Omental fat pad (tissue), 4 donors: Measurements from ENCODE around the gene EXOC1L. TPM values are rescaled to one million over a fixed set of nuclear protein-coding genes. Genes with fewer than 3 reads are reported as not detected.

Experiments
- ATAC-seq: fragments of 150-250 bp; one replicate; pipeline ENCODE4 v1.9.1; 2016; ENCODE audit warnings: mild to moderate bottlenecking, moderate library complexity; ENCODE audit not compliant: low FRiP score
- DNase-seq: peaks from one replicate; pipeline ENCODE4 v3.0.0-alpha.2; 2019; ENCODE audit warnings: low spot score
- total RNA-seq, 4 donors: library from RNA; depleted of rRNA; stranded (reverse); fragments of >200 nt; gene quantifications; one replicate each; pipeline ENCODE4 v1.1.0, GENCODE V29; 2016
- TF ChIP-seq, protein P1 (sequence below), 3 donors: fragments of 450-650 bp; IDR thresholded peaks; one replicate each; pipeline ENCODE4 v1.5.1; 2016 to 2017; ENCODE audit warnings: antibody characterized with exemption in 3 of 3, mild to moderate bottlenecking in 3 of 3, moderate library complexity in 2 of 3

Gene EXOC1L
- total RNA-seq, 4 donors from 2014 or later, result not detected

DNA sequence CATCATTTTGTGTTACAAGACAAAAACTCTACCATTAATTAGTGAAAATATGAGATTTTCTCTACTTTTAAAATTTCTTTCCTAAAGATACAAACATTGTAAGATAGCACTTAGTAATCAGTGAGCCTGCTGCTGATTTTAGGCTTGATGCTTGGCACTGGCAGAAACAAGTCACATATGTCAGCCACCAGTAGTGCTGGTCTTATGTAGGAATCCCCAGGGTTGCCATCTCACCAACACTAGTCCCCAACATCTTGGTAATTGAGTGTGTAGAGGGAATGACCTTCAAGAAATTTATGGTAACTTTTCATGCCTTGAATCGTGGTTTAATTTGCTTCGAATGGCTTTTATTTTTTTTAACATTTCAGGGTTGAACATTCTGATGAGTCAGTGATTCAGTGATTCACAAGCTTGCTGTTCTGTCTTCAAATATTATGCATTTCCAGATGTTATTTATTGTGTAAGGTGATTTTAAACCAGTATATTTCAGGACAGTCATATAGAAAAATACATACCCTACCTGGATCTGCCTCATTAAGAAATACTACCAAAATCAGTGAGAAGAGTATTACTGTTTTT, 45.7 kb downstream of the EXOC1L start:
- TF ChIP-seq, protein P1, sequence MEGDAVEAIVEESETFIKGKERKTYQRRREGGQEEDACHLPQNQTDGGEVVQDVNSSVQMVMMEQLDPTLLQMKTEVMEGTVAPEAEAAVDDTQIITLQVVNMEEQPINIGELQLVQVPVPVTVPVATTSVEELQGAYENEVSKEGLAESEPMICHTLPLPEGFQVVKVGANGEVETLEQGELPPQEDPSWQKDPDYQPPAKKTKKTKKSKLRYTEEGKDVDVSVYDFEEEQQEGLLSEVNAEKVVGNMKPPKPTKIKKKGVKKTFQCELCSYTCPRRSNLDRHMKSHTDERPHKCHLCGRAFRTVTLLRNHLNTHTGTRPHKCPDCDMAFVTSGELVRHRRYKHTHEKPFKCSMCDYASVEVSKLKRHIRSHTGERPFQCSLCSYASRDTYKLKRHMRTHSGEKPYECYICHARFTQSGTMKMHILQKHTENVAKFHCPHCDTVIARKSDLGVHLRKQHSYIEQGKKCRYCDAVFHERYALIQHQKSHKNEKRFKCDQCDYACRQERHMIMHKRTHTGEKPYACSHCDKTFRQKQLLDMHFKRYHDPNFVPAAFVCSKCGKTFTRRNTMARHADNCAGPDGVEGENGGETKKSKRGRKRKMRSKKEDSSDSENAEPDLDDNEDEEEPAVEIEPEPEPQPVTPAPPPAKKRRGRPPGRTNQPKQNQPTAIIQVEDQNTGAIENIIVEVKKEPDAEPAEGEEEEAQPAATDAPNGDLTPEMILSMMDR (IDR thresholded peaks at IDR 0.05), result no peak
- DNase-seq (no peak), ATAC-seq (no peak)

DNA sequence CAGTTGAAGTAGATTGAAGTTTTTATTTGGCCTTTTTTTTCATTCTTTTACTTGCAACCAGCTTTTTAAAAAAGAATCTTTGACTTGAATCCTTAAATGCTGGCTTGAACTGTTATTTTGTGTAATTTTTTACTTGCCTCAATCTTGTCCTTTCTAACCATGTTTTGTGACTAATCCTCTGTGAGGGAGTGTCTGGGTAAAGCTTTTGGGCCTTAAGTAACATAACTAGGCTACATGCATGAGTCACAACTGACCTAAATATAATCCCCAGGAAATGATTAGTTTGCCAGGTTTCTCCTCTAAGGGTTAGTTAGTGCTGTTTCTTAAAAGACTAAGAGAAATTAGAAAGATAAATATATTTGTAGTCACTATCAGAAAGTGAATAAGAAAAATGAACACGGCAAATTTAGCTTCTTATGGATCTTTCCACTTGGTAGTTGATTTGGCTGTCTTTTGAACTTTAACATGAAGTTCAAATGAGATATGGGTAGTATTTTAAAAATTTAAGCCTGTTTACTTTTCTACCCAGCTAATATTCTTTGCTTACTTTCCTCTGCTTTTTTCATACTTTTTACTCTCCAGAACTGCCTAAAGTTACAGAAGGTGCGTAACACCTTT, 46.8 kb downstream of the EXOC1L start:
- no peak for DNase-seq
- TF ChIP-seq, protein P1 (IDR thresholded peaks at IDR 0.05), result no peak
- ATAC-seq, result peak; percentile 99

DNA sequence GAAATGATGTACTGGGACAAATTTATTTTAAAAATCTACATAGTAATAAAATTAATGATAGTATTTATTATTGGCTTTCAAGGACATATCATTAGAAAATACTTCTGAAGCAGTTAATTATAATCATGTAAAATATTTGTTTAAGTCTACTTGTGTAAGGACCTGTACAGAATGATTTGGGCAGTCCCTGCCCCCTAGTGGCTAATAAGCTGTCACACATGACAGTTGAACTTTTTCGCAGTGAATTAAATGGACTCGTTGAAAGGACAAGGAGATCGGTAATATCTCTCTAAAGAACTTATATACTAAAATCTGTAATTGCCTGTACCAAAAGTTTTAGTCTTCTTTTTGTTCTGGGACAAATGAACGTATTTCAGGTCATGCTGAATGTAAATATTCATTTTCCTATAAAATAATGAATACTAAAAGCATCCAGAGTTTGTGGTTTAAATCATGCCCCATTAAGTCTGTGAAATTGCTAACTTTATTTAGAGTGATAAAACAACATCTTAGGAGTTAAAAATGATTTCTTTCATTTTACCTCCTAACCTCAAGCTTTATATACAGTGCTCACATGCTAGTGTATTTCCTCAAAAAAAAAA, 47.5 kb downstream of the EXOC1L start:
- DNase-seq (no peak), ATAC-seq (peak; percentile 62)
- TF ChIP-seq, protein P1 (IDR thresholded peaks at IDR 0.05), result no peak

DNA sequence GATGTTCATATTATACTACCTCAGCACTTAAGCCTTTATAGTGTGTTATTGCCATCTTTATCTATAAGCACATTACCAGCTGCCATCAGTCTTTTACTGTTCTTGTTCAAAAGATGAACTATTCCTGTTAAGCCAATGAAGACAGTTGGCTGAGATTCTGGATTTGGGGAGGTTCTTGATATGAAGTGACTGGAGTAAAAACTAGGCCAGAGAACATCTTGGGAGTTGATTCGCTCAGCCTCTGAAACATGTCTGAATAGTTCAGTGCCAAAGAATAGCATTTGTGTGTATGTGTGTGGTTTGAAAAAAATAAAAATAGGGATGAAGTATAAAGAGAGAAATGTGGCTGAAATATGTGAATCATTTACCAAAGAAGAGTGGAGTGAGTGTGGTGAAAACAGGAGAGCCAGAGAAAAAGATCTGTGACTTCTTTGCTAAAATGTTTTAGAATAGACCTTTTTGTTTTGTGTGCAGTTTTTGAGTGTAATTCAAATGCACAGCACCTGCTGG, 49.0 kb downstream of the EXOC1L start:
- no peak for ATAC-seq

DNA sequence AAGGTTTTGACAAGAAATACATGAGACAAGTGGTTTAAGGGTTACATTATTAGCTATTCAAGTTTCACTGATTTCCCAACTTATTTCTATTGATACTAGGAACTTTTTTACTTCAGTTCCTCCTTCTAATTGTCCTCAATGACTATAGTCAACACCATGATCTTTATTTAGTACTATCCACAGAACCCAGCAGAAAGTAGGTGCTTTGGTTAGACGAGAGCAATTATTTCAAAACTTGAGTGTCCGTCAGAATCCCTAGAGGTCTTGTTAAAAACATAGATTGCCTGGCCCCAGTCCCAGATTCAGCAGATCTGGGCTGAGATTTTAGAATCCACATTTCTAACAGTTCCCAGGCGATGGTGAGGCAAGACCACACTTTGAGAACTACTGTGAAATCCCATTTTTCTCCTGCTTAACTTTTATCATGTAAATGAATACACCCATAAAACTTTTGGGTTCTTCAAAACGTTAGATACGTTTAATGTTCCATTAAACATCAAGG, 51.8 kb downstream of the EXOC1L start:
- no peak for ATAC-seq
- DNase-seq, result no peak
- TF ChIP-seq, protein P1 (IDR thresholded peaks at IDR 0.05), result no peak

More for the DNA sequence above, 49.0 kb downstream of the EXOC1L start:
- TF ChIP-seq, protein P1 (IDR thresholded peaks at IDR 0.05), result no peak
- DNase-seq, result no peak

DNA sequence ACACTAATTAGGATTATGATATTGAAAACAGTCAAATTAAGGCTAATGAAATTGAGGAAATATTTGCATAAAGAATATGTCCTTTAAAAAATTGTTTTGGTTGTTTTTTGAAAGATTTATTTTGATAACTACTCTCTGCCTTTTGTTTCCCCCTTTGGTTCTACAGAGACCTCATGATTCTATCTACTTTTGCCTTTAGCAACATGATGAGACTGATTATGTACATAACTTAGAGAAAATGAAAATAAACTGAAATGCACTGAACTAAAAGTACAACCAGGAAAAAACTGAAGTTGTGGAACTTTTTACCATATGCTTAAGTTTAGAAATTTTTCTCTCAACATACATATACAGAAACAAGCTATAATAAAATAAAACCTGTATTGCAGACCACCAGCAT, 55.2 kb downstream of the EXOC1L start:
- ATAC-seq (no peak), DNase-seq (no peak)
- TF ChIP-seq, protein P1 (IDR thresholded peaks at IDR 0.05), result no peak
